Sigmoid colon (tissue), 4 donors: ENCODE results near the gene CNTN5.

Source experiments
- POLR2A ChIP-seq, 2 donors: fragments of 450-650 bp; IDR thresholded peaks; one replicate each; pipeline ENCODE4 v1.6.1; 2016; ENCODE audit warnings: antibody characterized with exemption in 2 of 2, mild to moderate bottlenecking in 2 of 2, moderate library complexity in 2 of 2
- POLR2AphosphoS5 ChIP-seq, 4 donors: sonication (generic); formaldehyde crosslinking; IDR thresholded peaks; one replicate each; pipeline ENCODE4 v1.6.1; 2017; ENCODE audit warnings: antibody characterized with exemption in 4 of 4
- TF ChIP-seq, protein P1 (sequence below), 4 experiments: fragments of 450-650 bp in 3 of 4; fragments of 200-600 bp in 1 of 4; IDR thresholded peaks; one replicate each; pipeline ENCODE4 v1.5.1; 2016 to 2019; ENCODE audit warnings: antibody characterized with exemption in 4 of 4, mild to moderate bottlenecking in 3 of 4, moderate library complexity in 2 of 4

DNA sequence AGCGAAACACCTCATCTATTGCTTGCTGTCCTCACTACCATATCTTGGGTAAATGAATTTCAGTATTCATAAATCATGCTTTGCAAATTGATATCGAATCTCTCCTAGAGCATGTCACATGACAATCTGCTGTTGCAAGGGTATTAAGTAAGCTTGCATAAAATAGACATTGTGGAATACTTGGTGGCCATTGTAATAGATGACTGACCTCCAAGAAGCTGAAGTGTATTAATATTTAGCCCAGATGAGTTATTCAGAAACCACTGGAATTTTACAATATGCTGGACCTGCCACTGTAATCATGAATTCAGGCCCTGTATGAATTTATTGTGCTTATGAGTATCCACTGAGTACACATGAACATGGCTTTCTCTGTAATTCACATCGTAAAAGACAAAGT, 1376.7 kb downstream of the CNTN5 start:
- TF ChIP-seq, protein P1, sequence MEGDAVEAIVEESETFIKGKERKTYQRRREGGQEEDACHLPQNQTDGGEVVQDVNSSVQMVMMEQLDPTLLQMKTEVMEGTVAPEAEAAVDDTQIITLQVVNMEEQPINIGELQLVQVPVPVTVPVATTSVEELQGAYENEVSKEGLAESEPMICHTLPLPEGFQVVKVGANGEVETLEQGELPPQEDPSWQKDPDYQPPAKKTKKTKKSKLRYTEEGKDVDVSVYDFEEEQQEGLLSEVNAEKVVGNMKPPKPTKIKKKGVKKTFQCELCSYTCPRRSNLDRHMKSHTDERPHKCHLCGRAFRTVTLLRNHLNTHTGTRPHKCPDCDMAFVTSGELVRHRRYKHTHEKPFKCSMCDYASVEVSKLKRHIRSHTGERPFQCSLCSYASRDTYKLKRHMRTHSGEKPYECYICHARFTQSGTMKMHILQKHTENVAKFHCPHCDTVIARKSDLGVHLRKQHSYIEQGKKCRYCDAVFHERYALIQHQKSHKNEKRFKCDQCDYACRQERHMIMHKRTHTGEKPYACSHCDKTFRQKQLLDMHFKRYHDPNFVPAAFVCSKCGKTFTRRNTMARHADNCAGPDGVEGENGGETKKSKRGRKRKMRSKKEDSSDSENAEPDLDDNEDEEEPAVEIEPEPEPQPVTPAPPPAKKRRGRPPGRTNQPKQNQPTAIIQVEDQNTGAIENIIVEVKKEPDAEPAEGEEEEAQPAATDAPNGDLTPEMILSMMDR (IDR thresholded peaks at IDR 0.05), result no peak
- TF ChIP-seq POLR2A (IDR thresholded peaks at IDR 0.05) (no peak), POLR2AphosphoS5 (IDR thresholded peaks at IDR 0.05) (no peak)
